ENCODE results near the gene SLC46A2. TPM values are rescaled to one million over a fixed set of nuclear protein-coding genes. Genes with fewer than 3 reads are reported as not detected.
A peak's percentile ranks its signal among the peaks of the same experiment; 100 is the strongest.

SLC46A2 gene
- total and polyA plus RNA-seq, 2 of the 13 experiments (the other 11 are each of a cell fraction or from before 2014, with no cell fraction given): not detected

- TF ChIP-seq RXRB (CRISPR knock-in tag; IDR thresholded peaks at IDR 0.05; ENCODE audit: borderline replicate concordance) (peak; percentile 63; the same call in 1 of the 2 replicates), SCMH1 (CRISPR knock-in tag; IDR thresholded peaks at IDR 0.05; ENCODE audit: borderline replicate concordance) (no peak), HINFP (CRISPR knock-in tag; IDR thresholded peaks at IDR 0.05; ENCODE audit: low read depth) (no peak), ZNF431 (CRISPR knock-in tag; IDR thresholded peaks at IDR 0.05; ENCODE audit: borderline replicate concordance, low read depth) (no peak), SIN3A (IDR thresholded peaks at IDR 0.05; ENCODE audit: borderline replicate concordance, low read depth, low read length) (0 out of 2 replicates have a peak, but pooled peaks have one; percentile 31), ZBTB1 (CRISPR knock-in tag; IDR thresholded peaks at IDR 0.05; ENCODE audit: borderline replicate concordance) (no peak), RFX1 (IDR thresholded peaks at IDR 0.05) (no peak), GTF3A (CRISPR knock-in tag; conservative IDR thresholded peaks at IDR 0.05) (no peak), ZNF331 (CRISPR knock-in tag; IDR thresholded peaks at IDR 0.05) (no peak; the same call in 1 of the 2 replicates), ARID2 (CRISPR knock-in tag; IDR thresholded peaks at IDR 0.05; ENCODE audit: borderline replicate concordance) (no peak), SMARCE1 (IDR thresholded peaks at IDR 0.05; ENCODE audit: borderline replicate concordance) (no peak), ATF4 (CRISPR knock-in tag; IDR thresholded peaks at IDR 0.05) (no peak), PHF20 (CRISPR knock-in tag; IDR thresholded peaks at IDR 0.05) (no peak), SOX5 (CRISPR knock-in tag; IDR thresholded peaks at IDR 0.05; ENCODE audit: borderline replicate concordance) (peak; percentile 60; the same call in 1 of the 2 replicates), ZNF225 (CRISPR knock-in tag; IDR thresholded peaks at IDR 0.05) (no peak), KAT2B (IDR thresholded peaks at IDR 0.05; ENCODE audit: borderline replicate concordance, low read depth, low read length) (no peak), ADNP (CRISPR knock-in tag; IDR thresholded peaks at IDR 0.05) (no peak), ZBTB46 (CRISPR knock-in tag; IDR thresholded peaks at IDR 0.05; ENCODE audit: borderline replicate concordance) (no peak), GRHL1 (CRISPR knock-in tag; conservative IDR thresholded peaks at IDR 0.05) (no peak)
These were observed 49.4 kb downstream of the SLC46A2 start (continued) for GRCh38 chr9:112841261-112841660.
